ENCODE measurements around the gene PCIF1.

Gene PCIF1

GRCh38 chr20:45904583-45905504 lies 29.6 kb upstream of the PCIF1 start:
- no peak for DNase-seq (ENCODE audit: low read depth in 1 of 2, low spot score in 1 of 2)

GRCh38 chr20:45905505-45906079 lies 28.9 kb upstream of the PCIF1 start:
- DNase-seq (ENCODE audit: low read depth in 1 of 2, low spot score in 1 of 2), result no peak

- DNase-seq (ENCODE audit: low read depth in 1 of 2, low spot score in 1 of 2), result no peak
Measured at GRCh38 chr20:45907219-45907948, 27.1 kb upstream of the PCIF1 start.

GRCh38 chr20:45908084-45908483 lies 26.4 kb upstream of the PCIF1 start:
- no peak for DNase-seq (ENCODE audit: low read depth in 1 of 2, low spot score in 1 of 2)

GRCh38 chr20:45909336-45909808 lies 25.1 kb upstream of the PCIF1 start:
- no peak for DNase-seq (ENCODE audit: low read depth in 1 of 2, low spot score in 1 of 2)

- DNase-seq (ENCODE audit: low read depth in 1 of 2, low spot score in 1 of 2), result no peak
Measured at GRCh38 chr20:45909817-45910669, 24.4 kb upstream of the PCIF1 start.

- peak; percentile 86 to 92 for DNase-seq (ENCODE audit: low read depth in 1 of 2, low spot score in 1 of 2)
Measured at GRCh38 chr20:45910670-45911485, 23.6 kb upstream of the PCIF1 start.

GRCh38 chr20:45911486-45912343 lies 22.8 kb upstream of the PCIF1 start, which contains the start of gene PLTP:
Gene PLTP (minus strand): TSS chr20:45912155. CDS start chr20:45911452, 703 bp downstream.
- DNase-seq (ENCODE audit: low read depth in 1 of 2, low spot score in 1 of 2), result no peak

GRCh38 chr20:45912344-45912682 lies 22.2 kb upstream of the PCIF1 start:
- DNase-seq (ENCODE audit: low read depth in 1 of 2, low spot score in 1 of 2), result no peak

- DNase-seq (ENCODE audit: low read depth in 1 of 2, low spot score in 1 of 2), result no peak
Measured at GRCh38 chr20:45913116-45913515, 21.4 kb upstream of the PCIF1 start.

GRCh38 chr20:45917790-45918141 lies 16.7 kb upstream of the PCIF1 start:
- no peak for DNase-seq (ENCODE audit: low read depth in 1 of 2, low spot score in 1 of 2)

- no peak for DNase-seq (ENCODE audit: low read depth in 1 of 2, low spot score in 1 of 2)
Measured at GRCh38 chr20:45918182-45918737, 16.2 kb upstream of the PCIF1 start.

- no peak for DNase-seq (ENCODE audit: low read depth in 1 of 2, low spot score in 1 of 2)
Measured at GRCh38 chr20:45918779-45919537, 15.5 kb upstream of the PCIF1 start.

- DNase-seq (ENCODE audit: low read depth in 1 of 2, low spot score in 1 of 2), result no peak
Measured at GRCh38 chr20:45919542-45920399, 14.7 kb upstream of the PCIF1 start.

- DNase-seq (ENCODE audit: low read depth in 1 of 2, low spot score in 1 of 2), result no peak
Measured at GRCh38 chr20:45920462-45921336, 13.8 kb upstream of the PCIF1 start.

Measured in activated CD4-positive, alpha-beta T cell treated with anti-CD3 and anti-CD28 coated beads, Interleukin-2, amount 50 U/mL, for 24 hours (primary cell).